Measurements from ENCODE around the gene TGFBR2.

DNA sequence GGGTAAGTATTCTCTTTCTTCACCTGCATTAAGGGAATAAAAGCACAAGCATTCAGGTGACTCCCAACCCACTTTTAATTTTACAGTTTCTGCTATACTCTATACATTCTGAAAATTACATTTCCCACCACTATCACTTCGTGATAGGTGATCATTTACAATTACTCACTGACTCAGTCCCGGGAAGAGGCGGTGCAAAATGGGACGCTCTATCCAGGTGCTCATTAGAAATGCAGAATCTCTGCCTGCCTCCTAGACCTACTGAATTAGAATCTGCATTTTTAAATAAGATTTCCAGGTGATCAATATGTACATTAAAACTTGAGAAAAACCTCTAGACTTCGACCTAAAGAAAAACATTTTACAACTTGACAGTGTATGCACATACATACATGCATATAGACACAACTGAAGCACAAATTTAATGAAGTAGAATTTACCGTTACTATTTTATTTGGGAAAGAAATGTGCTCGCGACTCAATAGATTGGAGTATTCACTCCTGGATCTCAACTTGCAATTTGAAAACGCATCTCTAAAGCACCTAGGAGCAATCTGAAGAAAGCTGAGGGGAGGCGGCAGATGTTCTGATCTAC, 598 bp upstream of the TGFBR2 start:
- TF ChIP-seq, protein P1, sequence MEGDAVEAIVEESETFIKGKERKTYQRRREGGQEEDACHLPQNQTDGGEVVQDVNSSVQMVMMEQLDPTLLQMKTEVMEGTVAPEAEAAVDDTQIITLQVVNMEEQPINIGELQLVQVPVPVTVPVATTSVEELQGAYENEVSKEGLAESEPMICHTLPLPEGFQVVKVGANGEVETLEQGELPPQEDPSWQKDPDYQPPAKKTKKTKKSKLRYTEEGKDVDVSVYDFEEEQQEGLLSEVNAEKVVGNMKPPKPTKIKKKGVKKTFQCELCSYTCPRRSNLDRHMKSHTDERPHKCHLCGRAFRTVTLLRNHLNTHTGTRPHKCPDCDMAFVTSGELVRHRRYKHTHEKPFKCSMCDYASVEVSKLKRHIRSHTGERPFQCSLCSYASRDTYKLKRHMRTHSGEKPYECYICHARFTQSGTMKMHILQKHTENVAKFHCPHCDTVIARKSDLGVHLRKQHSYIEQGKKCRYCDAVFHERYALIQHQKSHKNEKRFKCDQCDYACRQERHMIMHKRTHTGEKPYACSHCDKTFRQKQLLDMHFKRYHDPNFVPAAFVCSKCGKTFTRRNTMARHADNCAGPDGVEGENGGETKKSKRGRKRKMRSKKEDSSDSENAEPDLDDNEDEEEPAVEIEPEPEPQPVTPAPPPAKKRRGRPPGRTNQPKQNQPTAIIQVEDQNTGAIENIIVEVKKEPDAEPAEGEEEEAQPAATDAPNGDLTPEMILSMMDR (conservative IDR thresholded peaks at IDR 0.05; ENCODE audit: low read depth, low read length), result no peak
- no peak for TF ChIP-seq EZH2 (IDR thresholded peaks at IDR 0.05; ENCODE audit: low read length, unreplicated experiment)

All from PC-3 (cell line).